ENCODE data around the gene PRKACB. TPM values are rescaled to one million over a fixed set of nuclear protein-coding genes. Genes with fewer than 3 reads are reported as not detected.
"Not testable (repeated sequence)": the region's sequence is repeated elsewhere in the genome, so short reads cannot be mapped to it uniquely, and the experiment has no call there.

PRKACB gene
- total RNA-seq (100 to 1,000 TPM in 1 of 2 donors, 10 to 100 TPM in 1; 68.2 to 361 TPM), polyA plus RNA-seq (ENCODE audit: insufficient read length in 2 of 2) (100 to 1,000 TPM; 155 to 218 TPM)
- long read RNA-seq, donor 1, full-length matches to known transcripts, result 16 of 21 reads
- long read RNA-seq, donor 1, partial matches to known transcripts, result 0 of 21 reads
- long read RNA-seq, donor 1, other reads (novel, unspliced or antisense), result 5 of 21 reads
- long read RNA-seq, donor 2, full-length matches to known transcripts, result 8 of 8 reads
- long read RNA-seq, donor 2, partial matches to known transcripts, result 0 of 8 reads
- long read RNA-seq, donor 2, other reads (novel, unspliced or antisense), result 0 of 8 reads
- long read RNA-seq, donor 3, full-length matches to known transcripts, result 14 of 14 reads
- long read RNA-seq, donor 3, partial matches to known transcripts, result 0 of 14 reads
- long read RNA-seq, donor 3, other reads (novel, unspliced or antisense), result 0 of 14 reads
- long read RNA-seq, donor 4, full-length matches to known transcripts, result 4 of 4 reads
- long read RNA-seq, donor 4, partial matches to known transcripts, result 0 of 4 reads
- long read RNA-seq, donor 4, other reads (novel, unspliced or antisense), result 0 of 4 reads

DNA sequence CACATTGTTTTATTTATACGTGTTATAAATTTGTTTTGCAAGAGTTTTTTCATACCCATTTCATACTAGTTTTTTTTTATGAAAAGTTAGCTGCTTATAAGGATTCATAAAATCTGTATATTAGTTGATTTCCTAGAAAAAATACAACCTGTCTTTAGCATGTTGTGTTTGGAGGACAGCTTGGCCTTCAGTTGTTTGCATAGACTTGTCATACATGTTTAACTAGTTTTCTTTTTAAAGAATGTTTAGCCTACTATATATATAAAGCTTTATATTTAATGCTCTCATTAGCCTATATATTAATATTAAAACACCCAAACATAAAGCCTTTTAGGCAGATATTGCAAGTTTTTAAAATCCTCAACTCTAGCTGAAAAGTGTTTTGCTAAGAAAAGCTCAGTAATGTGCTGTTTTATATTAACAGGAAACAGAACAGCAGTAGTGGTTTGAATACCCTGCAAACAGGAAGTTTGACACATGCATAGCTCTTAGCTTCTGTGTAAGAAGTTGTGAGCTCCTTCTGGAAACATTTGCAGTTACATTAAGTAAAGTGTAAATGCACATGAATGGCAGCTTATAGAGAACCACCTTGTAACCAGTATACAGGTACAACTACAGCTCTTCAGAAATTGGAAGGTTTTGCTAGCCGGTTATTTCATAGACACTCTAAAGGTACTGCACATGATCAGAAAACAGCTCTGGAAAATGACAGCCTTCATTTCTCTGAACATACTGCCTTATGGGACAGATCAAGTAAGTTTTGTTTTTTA lies at the start of gene PRKACB:
PRKACB (plus strand) TSS at position 476 of the 770 bp plus-strand sequence; CDS start at position 567, 91 bp downstream.
- H3K4me1 ChIP-seq (ENCODE audit: control insufficient read depth, insufficient read depth, low read length), result no peaks in the 10 kb centered on the region
- WGBS (ENCODE audit: insufficient coverage), result no CpG with 5 or more reads among the region's 2 CpGs
- H3K27me3 ChIP-seq (ENCODE audit: control insufficient read depth, insufficient read depth, low read length), result no peaks in the 10 kb centered on the region
- DNase-seq (ENCODE audit: low read depth in 4 of 6, low spot score in 6 of 6), result peak in 1 of 6 donors; percentile 7
- no peak within 1 kb of the TSS for H3K4me3 ChIP-seq (ENCODE audit: low read depth, low read length)
- H3K9me3 ChIP-seq (ENCODE audit: control insufficient read depth, insufficient read depth, low read length), result no peaks in the 10 kb centered on the region
- peak within 1 kb of the TSS; percentile 6 for H3K27ac ChIP-seq (ENCODE audit: low read depth, low read length)
- H3K36me3 ChIP-seq (ENCODE audit: control insufficient read depth, insufficient read depth, low read length), result no peaks in the 10 kb centered on the region

DNA sequence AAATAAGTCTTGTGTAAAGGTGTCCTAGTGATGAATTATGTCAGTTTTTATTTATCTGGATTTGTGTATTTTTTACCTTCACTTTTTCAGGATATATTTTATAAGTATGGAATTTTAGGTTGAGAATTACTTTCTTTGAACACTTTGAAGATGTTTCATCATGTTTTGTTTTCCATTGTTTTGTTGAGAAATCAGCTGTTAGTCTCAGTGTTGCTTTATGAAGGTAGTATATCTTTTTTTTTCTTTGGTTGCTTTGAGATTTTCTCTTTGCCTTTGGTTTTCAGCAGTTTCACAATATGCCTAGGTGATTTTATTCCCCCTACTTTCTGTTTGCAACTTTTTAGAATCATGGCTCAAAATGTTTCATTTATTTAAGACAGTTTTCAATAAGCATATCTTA lies 48.8 kb upstream of the PRKACB start:
- H3K27me3 ChIP-seq (ENCODE audit: control insufficient read depth, insufficient read depth, low read length), result no peaks in the 10 kb centered on the region
- H3K27ac ChIP-seq (ENCODE audit: low read depth, low read length), result no peak overlapping the region
- H3K36me3 ChIP-seq (ENCODE audit: control insufficient read depth, insufficient read depth, low read length), result no peaks in the 10 kb centered on the region
- H3K4me3 ChIP-seq (ENCODE audit: low read depth, low read length), result no peak overlapping the region
- peaks cover 3% of the 10 kb centered on the region for H3K9me3 ChIP-seq (ENCODE audit: control insufficient read depth, insufficient read depth, low read length)
- DNase-seq (ENCODE audit: low read depth in 4 of 6, low spot score in 6 of 6), result no peak
- no peaks in the 10 kb centered on the region for H3K4me1 ChIP-seq (ENCODE audit: control insufficient read depth, insufficient read depth, low read length)

- no peak for DNase-seq (ENCODE audit: low read depth in 4 of 6, low spot score in 6 of 6)
- H3K27ac ChIP-seq (ENCODE audit: low read depth, low read length), result no peak overlapping the region
- H3K4me3 ChIP-seq (ENCODE audit: low read depth, low read length), result no peak overlapping the region
- no peaks in the 10 kb centered on the region for H3K27me3 ChIP-seq (ENCODE audit: control insufficient read depth, insufficient read depth, low read length)
- H3K36me3 ChIP-seq (ENCODE audit: control insufficient read depth, insufficient read depth, low read length), result no peaks in the 10 kb centered on the region
- H3K9me3 ChIP-seq (ENCODE audit: control insufficient read depth, insufficient read depth, low read length), result peaks cover 3% of the 10 kb centered on the region
- H3K4me1 ChIP-seq (ENCODE audit: control insufficient read depth, insufficient read depth, low read length), result no peaks in the 10 kb centered on the region
Observed at GRCh38 chr1:84096176-84096575, 47.9 kb upstream of the PRKACB start.

DNA sequence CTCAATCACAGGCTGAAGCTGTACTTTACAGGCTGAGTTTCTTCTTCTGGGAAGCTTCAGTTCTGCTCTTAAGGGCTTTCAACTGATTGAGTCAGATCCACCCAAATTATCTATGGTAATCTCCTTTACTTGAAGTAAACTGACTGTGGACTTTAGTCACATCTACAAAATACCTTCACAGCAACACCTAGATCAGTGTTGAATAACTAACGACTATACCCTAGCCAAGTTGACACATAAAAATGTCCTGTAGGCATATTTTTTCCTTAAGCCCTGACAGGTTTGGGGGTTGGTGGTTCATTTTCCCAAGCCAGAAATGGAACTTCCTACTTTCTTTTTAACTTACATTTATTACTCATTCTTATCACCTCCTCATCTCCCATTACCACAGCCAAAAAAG lies 42.9 kb upstream of the PRKACB start:
- Histone ChIP-seq H3K27me3 (ENCODE audit: control insufficient read depth, insufficient read depth, low read length) (no peaks in the 10 kb centered on the region), H3K27ac (ENCODE audit: low read depth, low read length) (no peak overlapping the region), H3K4me1 (ENCODE audit: control insufficient read depth, insufficient read depth, low read length) (no peaks in the 10 kb centered on the region), H3K36me3 (ENCODE audit: control insufficient read depth, insufficient read depth, low read length) (no peaks in the 10 kb centered on the region), H3K4me3 (ENCODE audit: low read depth, low read length) (no peak overlapping the region), H3K9me3 (ENCODE audit: control insufficient read depth, insufficient read depth, low read length) (peaks cover 3% of the 10 kb centered on the region)
- no peak for DNase-seq (ENCODE audit: low read depth in 4 of 6, low spot score in 6 of 6)
- WGBS (ENCODE audit: insufficient coverage), result no CpG with 5 or more reads among the region's 1 CpG

DNA sequence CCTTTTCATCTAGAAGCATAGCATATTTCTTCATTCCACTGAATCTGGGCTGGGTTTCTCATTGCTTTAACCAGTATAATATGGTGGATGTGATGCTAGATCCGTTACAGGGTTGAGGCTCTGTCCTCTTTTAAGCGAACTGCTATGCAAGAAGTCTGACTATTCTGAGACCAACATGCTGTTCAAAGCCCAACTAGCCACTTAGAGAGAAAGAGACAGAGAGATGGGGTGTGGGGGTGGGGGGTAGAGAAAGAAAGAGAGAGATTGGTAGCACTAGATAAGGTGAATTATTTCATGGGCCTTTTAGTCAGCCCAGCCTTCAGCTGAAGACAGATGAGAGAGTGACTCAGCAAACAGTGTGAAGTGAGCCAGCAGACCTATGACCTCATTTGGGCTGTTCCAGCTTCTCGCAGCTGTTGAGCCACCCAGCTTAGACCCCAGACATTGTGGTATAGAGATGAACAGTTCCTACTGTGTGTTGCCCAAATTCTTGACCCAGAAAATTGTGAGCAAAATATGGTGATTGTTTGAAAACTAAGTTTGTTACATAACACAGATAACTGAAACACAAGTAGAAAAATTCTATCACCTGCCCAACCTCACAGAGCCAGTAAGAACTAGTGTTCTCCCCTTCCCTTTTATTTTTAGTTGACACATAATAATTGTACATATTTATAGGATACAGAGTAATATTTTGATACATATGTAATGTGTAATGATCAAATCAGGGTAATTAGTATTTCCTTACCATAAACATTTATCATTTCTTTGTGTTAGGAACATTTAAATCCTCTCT lies 40.7 kb upstream of the PRKACB start:
- no peaks in the 10 kb centered on the region for H3K27me3 ChIP-seq (ENCODE audit: control insufficient read depth, insufficient read depth, low read length)
- H3K4me3 ChIP-seq (ENCODE audit: low read depth, low read length), result no peak overlapping the region
- H3K9me3 ChIP-seq (ENCODE audit: control insufficient read depth, insufficient read depth, low read length), result no peaks in the 10 kb centered on the region
- 78% methylated on average over 1 of the region's 3 CpGs for WGBS (ENCODE audit: insufficient coverage)
- peak in 1 of 6 donors; percentile 7 for DNase-seq (ENCODE audit: low read depth in 4 of 6, low spot score in 6 of 6)
- H3K27ac ChIP-seq (ENCODE audit: low read depth, low read length), result no peak overlapping the region
- H3K4me1 ChIP-seq (ENCODE audit: control insufficient read depth, insufficient read depth, low read length), result no peaks in the 10 kb centered on the region
- no peaks in the 10 kb centered on the region for H3K36me3 ChIP-seq (ENCODE audit: control insufficient read depth, insufficient read depth, low read length)

DNA sequence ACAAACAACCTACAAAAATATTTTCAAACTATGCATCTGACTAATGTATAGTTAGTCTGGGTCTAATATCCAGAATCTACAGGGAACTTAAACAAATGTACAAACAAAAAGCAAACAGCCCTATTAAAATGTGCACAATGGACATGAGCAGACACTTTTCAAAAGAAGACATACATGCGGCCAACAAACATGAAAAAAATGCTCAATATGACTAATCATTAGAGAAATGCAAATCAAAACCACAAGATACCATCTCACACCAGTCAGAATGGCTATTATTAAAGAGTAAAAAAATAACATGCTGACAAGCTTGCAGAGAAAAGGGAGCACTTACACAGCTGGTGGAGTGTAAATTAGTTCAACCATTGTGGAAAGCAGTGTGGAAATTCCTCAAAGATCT lies 36.5 kb upstream of the PRKACB start:
- not testable (repeated sequence) for H3K27me3 ChIP-seq (ENCODE audit: control insufficient read depth, insufficient read depth, low read length); H3K4me1 ChIP-seq (ENCODE audit: control insufficient read depth, insufficient read depth, low read length); H3K9me3 ChIP-seq (ENCODE audit: control insufficient read depth, insufficient read depth, low read length); H3K36me3 ChIP-seq (ENCODE audit: control insufficient read depth, insufficient read depth, low read length); H3K4me3 ChIP-seq (ENCODE audit: low read depth, low read length); H3K27ac ChIP-seq (ENCODE audit: low read depth, low read length); DNase-seq (ENCODE audit: low read depth in 4 of 6, low spot score in 6 of 6)
- no CpG with 5 or more reads among the region's 1 CpG for WGBS (ENCODE audit: insufficient coverage)

DNA sequence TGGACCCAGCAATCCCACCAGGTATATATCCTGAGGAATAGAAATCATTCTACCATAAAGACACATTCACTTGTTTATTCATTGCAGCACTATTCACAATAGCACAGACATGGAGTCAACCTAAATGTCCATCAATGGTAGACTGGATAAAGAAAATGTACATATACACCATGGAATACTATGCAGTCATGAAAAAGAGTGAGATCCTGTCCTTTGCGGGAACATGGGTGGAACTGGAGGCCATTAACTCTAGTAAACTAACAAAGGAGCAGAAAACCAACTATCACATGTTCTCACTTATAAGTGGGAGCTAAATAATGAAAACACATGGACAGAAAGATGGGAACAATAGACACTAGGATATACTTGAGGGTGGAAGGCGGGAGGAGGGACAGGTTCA lies 36.1 kb upstream of the PRKACB start:
- WGBS (ENCODE audit: insufficient coverage), result 100% methylated on average over 1 of the region's 2 CpGs
- Histone ChIP-seq H3K27ac (ENCODE audit: low read depth, low read length) (no peak overlapping the region), H3K36me3 (ENCODE audit: control insufficient read depth, insufficient read depth, low read length) (no peaks in the 10 kb centered on the region), H3K4me1 (ENCODE audit: control insufficient read depth, insufficient read depth, low read length) (no peaks in the 10 kb centered on the region), H3K4me3 (ENCODE audit: low read depth, low read length) (no peak overlapping the region), H3K9me3 (ENCODE audit: control insufficient read depth, insufficient read depth, low read length) (no peaks in the 10 kb centered on the region), H3K27me3 (ENCODE audit: control insufficient read depth, insufficient read depth, low read length) (no peaks in the 10 kb centered on the region)
- DNase-seq (ENCODE audit: low read depth in 4 of 6, low spot score in 6 of 6), result no peak

DNA sequence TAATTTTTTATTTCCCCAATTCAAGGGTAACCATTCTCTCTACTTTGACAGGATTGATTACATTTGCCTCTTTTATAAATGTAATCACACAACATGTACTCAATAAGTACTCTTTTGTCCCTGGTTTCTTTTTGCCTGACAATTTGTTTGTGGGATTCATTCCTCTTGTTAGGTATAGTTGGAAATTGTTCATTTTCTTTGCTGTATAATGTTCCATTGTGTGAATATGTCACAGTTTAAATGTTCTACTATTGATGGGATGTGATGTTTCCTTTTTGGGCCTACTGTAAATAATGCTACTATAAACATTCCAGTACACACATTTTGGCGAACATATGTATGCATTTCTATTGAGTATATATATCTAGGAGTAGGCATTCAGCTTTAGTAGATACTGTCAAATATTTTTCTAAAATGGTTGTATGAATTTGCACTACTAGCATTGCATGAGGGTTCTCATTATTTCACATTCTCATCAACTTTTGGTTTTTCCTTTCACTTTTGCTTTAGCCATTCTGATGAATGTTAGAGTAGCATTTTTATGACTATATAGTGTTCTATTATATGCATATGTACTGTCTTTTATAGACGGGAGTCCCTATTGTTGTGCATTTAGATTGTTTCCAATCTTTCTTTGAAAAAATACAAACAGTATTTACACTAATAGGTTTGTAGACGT lies 35.0 kb upstream of the PRKACB start:
- no peaks in the 10 kb centered on the region for H3K9me3 ChIP-seq (ENCODE audit: control insufficient read depth, insufficient read depth, low read length)
- H3K27ac ChIP-seq (ENCODE audit: low read depth, low read length), result no peak overlapping the region
- H3K36me3 ChIP-seq (ENCODE audit: control insufficient read depth, insufficient read depth, low read length), result no peaks in the 10 kb centered on the region
- no peak for DNase-seq (ENCODE audit: low read depth in 4 of 6, low spot score in 6 of 6)
- H3K27me3 ChIP-seq (ENCODE audit: control insufficient read depth, insufficient read depth, low read length), result no peaks in the 10 kb centered on the region
- H3K4me1 ChIP-seq (ENCODE audit: control insufficient read depth, insufficient read depth, low read length), result no peaks in the 10 kb centered on the region
- WGBS (ENCODE audit: insufficient coverage), result no CpG with 5 or more reads among the region's 3 CpGs
- H3K4me3 ChIP-seq (ENCODE audit: low read depth, low read length), result no peak overlapping the region

GRCh38 chr1:84110629-84111028 lies 33.4 kb upstream of the PRKACB start:
- Histone ChIP-seq H3K27ac (ENCODE audit: low read depth, low read length) (no peak overlapping the region), H3K4me1 (ENCODE audit: control insufficient read depth, insufficient read depth, low read length) (no peaks in the 10 kb centered on the region), H3K4me3 (ENCODE audit: low read depth, low read length) (no peak overlapping the region), H3K36me3 (ENCODE audit: control insufficient read depth, insufficient read depth, low read length) (no peaks in the 10 kb centered on the region), H3K27me3 (ENCODE audit: control insufficient read depth, insufficient read depth, low read length) (no peaks in the 10 kb centered on the region), H3K9me3 (ENCODE audit: control insufficient read depth, insufficient read depth, low read length) (no peaks in the 10 kb centered on the region)
- DNase-seq (ENCODE audit: low read depth in 4 of 6, low spot score in 6 of 6), result no peak
- no CpG with 5 or more reads among the region's 1 CpG for WGBS (ENCODE audit: insufficient coverage)

Measured in spinal cord (tissue), 10 donors.